Measurements from ENCODE around the gene RAPH1. TPM values are rescaled to one million over a fixed set of nuclear protein-coding genes. Genes with fewer than 3 reads are reported as not detected.
A peak's percentile ranks its signal among the peaks of the same experiment; 100 is the strongest.

Gene RAPH1
- total RNA-seq, 1 donor from 2014 or later: 30.3 TPM

GRCh38 chr2:203354966-203355365, 180.1 kb downstream of the RAPH1 start:
- H3K9me3 Mint-ChIP-seq: peaks cover 13% of the 10 kb centered on the region

DNA sequence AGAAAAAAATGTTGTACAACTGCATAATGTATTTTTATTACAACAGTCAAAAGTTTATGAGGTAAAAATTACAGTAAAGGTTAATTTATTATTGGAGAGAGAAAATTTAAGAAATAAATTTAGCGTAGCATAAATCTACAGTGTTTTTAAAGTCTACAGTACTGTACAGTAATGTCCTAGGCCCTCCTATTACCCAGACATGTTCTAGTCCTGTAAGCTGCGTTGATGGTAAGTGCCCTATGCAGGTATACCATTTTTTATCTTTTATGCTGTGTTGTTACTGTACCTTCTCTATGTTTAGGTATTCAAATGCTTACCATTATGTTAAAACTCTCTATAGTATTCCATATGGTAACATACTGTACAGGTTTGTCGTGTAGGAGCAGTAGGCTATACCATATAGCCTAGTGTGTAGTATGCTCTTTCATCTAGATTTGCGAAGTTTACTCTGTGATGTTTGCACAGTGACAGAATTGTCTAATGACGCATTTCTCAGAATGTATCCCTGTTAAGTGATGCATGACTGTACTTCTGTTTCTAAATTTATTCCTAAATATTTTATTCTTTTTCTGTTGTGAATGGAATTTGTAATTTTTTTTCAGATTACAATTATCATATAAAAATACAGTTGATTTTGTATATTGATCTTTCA, 182.4 kb downstream of the RAPH1 start:
- Mint-ChIP-seq H3K4me3 (no peak overlapping the region), H3K4me1 (no peaks in the 10 kb centered on the region), H3K36me3 (peaks cover 17% of the 10 kb centered on the region), H3K27me3 (ENCODE audit: low read depth) (no peaks in the 10 kb centered on the region), H3K27ac (no peak overlapping the region), H3K9me3 (no peaks in the 10 kb centered on the region)
- DNase-seq (ENCODE audit: low spot score in 2 of 2, unreplicated experiment in 2 of 2): no peak
- TF ChIP-seq CTCF (IDR thresholded peaks at IDR 0.05; ENCODE audit: unreplicated experiment): no peak

More at GRCh38 chr2:203354966-203355365, 180.1 kb downstream of the RAPH1 start:
- Mint-ChIP-seq H3K27ac (no peak overlapping the region), H3K27me3 (ENCODE audit: low read depth) (no peaks in the 10 kb centered on the region), H3K36me3 (peaks cover 28% of the 10 kb centered on the region), H3K4me3 (no peak overlapping the region), H3K4me1 (no peaks in the 10 kb centered on the region)
- no peak for DNase-seq (ENCODE audit: low spot score in 2 of 2, unreplicated experiment in 2 of 2)
- TF ChIP-seq CTCF (IDR thresholded peaks at IDR 0.05; ENCODE audit: unreplicated experiment): no peak

GRCh38 chr2:203347375-203347774, 187.7 kb downstream of the RAPH1 start:
- no peak for DNase-seq (ENCODE audit: low spot score in 2 of 2, unreplicated experiment in 2 of 2)
- peaks cover 12% of the 10 kb centered on the region for H3K4me1 Mint-ChIP-seq
- H3K4me3 Mint-ChIP-seq: no peak overlapping the region
- TF ChIP-seq CTCF (IDR thresholded peaks at IDR 0.05; ENCODE audit: unreplicated experiment): no peak
- H3K9me3 Mint-ChIP-seq: no peaks in the 10 kb centered on the region
- H3K27ac Mint-ChIP-seq: no peak overlapping the region
- peaks cover 28% of the 10 kb centered on the region for H3K36me3 Mint-ChIP-seq
- no peaks in the 10 kb centered on the region for H3K27me3 Mint-ChIP-seq (ENCODE audit: low read depth)

DNA sequence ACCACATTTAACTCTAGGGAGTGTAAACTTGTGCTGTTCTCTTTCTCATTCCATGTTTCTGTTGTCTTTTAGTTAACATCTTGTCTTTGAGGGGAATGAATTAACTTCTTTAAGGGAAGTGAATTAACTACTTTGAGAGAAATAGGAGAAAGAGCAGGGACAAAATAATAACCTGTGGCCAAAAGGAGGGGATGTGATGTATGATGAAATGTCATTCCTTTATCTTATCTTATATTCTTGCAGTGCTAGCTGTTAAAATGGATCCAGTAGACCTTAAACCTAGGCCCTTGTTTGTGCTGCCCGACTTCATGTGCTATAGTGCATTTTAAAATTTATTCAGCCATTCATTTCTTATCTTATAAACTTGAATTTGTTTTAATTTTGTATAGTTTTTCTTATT, 188.5 kb downstream of the RAPH1 start:
- Mint-ChIP-seq H3K36me3 (peaks cover 28% of the 10 kb centered on the region), H3K4me1 (peaks cover 12% of the 10 kb centered on the region), H3K27ac (peak overlapping the region; percentile 17), H3K9me3 (no peaks in the 10 kb centered on the region), H3K4me3 (no peak overlapping the region), H3K27me3 (ENCODE audit: low read depth) (no peaks in the 10 kb centered on the region)
- DNase-seq (ENCODE audit: low spot score in 2 of 2, unreplicated experiment in 2 of 2): no peak
- TF ChIP-seq CTCF (IDR thresholded peaks at IDR 0.05; ENCODE audit: unreplicated experiment): no peak

- peaks cover 18% of the 10 kb centered on the region for H3K36me3 Mint-ChIP-seq
- no peak overlapping the region for H3K27ac Mint-ChIP-seq
- H3K4me3 Mint-ChIP-seq: no peak overlapping the region
- no peak for TF ChIP-seq CTCF (IDR thresholded peaks at IDR 0.05; ENCODE audit: unreplicated experiment)
- DNase-seq (ENCODE audit: low spot score in 2 of 2, unreplicated experiment in 2 of 2): no peak
- H3K27me3 Mint-ChIP-seq (ENCODE audit: low read depth): no peaks in the 10 kb centered on the region
- H3K9me3 Mint-ChIP-seq: no peaks in the 10 kb centered on the region
- H3K4me1 Mint-ChIP-seq: peaks cover 23% of the 10 kb centered on the region
Measured at GRCh38 chr2:203344667-203345066, 190.4 kb downstream of the RAPH1 start.

Other genes starting within 250 kb of the RAPH1 start
- 118 to 131 TPM (median 121 TPM) in 3 replicates for gene ABI2, start 206.9 kb downstream of the RAPH1 start, total RNA-seq
- gene CD28, start 171.3 kb upstream of the RAPH1 start, total RNA-seq: not detected in 3 replicates

Data from mesothelial cell of epicardium (in vitro differentiated cells).